Measurements from ENCODE around the gene SLC22A3.

DNA sequence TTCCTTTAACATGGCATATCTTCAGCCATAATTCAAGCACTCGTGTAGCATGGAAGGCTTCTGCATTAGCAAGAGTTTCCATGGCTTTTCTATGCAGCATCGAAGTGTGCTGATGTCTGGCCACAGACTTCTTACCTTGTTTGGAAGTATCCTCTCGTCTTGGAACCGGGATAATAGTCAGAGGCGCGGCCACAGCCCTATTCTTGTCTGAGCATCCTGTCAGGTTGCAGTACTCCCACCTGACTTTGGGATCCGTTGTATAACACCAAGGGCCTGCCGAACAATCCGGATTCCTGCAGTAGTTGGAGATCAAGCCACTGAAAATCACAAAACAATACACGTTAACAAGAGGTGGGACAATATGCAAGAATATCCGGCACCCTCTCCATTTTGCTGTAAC is 138.9 kb downstream of the SLC22A3 start:
- TF ChIP-seq POLR2AphosphoS5 (IDR thresholded peaks at IDR 0.05; ENCODE audit: low read depth, low read length) (no peak), PAX5 (IDR thresholded peaks at IDR 0.05; ENCODE audit: insufficient read depth, low read length, severe bottlenecking) (no peak), POLR2A (IDR thresholded peaks at IDR 0.05; ENCODE audit: low read depth, low read length) (no peak), TAF1 (IDR thresholded peaks at IDR 0.05; ENCODE audit: low read depth, low read length) (no peak)

Data from GM12891 (cell line).